Measurements from ENCODE around the gene SUSD1. TPM values are rescaled to one million over a fixed set of nuclear protein-coding genes. Genes with fewer than 3 reads are reported as not detected.

Gene SUSD1
- total RNA-seq, 1 experiment from 2014 or later, result 15.3 TPM

- H3K9me3 ChIP-seq (ENCODE audit: control insufficient read depth, insufficient read depth, low read depth, low read length), result peaks cover 4% of the 10 kb centered on the region; the same call in 1 of the 2 replicates
- ChIA-PET CTCF (no interaction called here), POLR2A (no interaction called here)
- H3K4me3 ChIP-seq (ENCODE audit: low read depth in 2 of 2, low read length in 2 of 2), result no peak overlapping the region
- peaks cover 12% of the 10 kb centered on the region for H3K4me1 ChIP-seq (ENCODE audit: control insufficient read depth, insufficient read depth, low read length)
- BruUV-seq (replicated peaks), result no TSS peak
- in situ Hi-C loops (cut with HindIII; ENCODE audit: low pct_unique_long_range_greater_than_20kb, low sequenced_read_pairs) (no loop called here), intact Hi-C loops (cut with micrococcal nuclease; ENCODE audit: unreplicated experiment) (no loop called here)
- H3K27ac ChIP-seq (ENCODE audit: low read length), result peak overlapping the region; percentile 91
- ATAC-seq, result no peak
- TF ChIP-seq POLR2AphosphoS5 (IDR thresholded peaks at IDR 0.05; ENCODE audit: low read depth, low read length) (no peak), SIN3A (IDR thresholded peaks at IDR 0.05; ENCODE audit: borderline replicate concordance, insufficient read depth, low read depth, low read length) (no peak), TCF7L2 (IDR thresholded peaks at IDR 0.05; ENCODE audit: low read depth, low read length) (no peak), REST (IDR thresholded peaks at IDR 0.05; ENCODE audit: insufficient read depth in 1 of 2, low read depth in 2 of 2, low read length in 1 of 2) (no peak)
- TF ChIP-seq, protein P1, sequence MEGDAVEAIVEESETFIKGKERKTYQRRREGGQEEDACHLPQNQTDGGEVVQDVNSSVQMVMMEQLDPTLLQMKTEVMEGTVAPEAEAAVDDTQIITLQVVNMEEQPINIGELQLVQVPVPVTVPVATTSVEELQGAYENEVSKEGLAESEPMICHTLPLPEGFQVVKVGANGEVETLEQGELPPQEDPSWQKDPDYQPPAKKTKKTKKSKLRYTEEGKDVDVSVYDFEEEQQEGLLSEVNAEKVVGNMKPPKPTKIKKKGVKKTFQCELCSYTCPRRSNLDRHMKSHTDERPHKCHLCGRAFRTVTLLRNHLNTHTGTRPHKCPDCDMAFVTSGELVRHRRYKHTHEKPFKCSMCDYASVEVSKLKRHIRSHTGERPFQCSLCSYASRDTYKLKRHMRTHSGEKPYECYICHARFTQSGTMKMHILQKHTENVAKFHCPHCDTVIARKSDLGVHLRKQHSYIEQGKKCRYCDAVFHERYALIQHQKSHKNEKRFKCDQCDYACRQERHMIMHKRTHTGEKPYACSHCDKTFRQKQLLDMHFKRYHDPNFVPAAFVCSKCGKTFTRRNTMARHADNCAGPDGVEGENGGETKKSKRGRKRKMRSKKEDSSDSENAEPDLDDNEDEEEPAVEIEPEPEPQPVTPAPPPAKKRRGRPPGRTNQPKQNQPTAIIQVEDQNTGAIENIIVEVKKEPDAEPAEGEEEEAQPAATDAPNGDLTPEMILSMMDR (IDR thresholded peaks at IDR 0.05), result no peak
- H3K27me3 ChIP-seq (ENCODE audit: control insufficient read depth, insufficient read depth, low read length), result no peaks in the 10 kb centered on the region
- H3K36me3 ChIP-seq (ENCODE audit: control insufficient read depth, insufficient read depth, low read length), result no peaks in the 10 kb centered on the region
- DNase-seq (ENCODE audit: low read depth, low spot score), result no peak
Observed at GRCh38 chr9:112042769-112043168, 132.3 kb downstream of the SUSD1 start.

- H3K9me3 ChIP-seq (ENCODE audit: control insufficient read depth, insufficient read depth, low read depth, low read length), result peaks cover 4% of the 10 kb centered on the region; the same call in 1 of the 2 replicates
- no peaks in the 10 kb centered on the region for H3K27me3 ChIP-seq (ENCODE audit: control insufficient read depth, insufficient read depth, low read length)
- no TSS peak for BruUV-seq (replicated peaks)
- intact Hi-C loops (cut with micrococcal nuclease; ENCODE audit: unreplicated experiment) (no loop called here), in situ Hi-C loops (cut with HindIII; ENCODE audit: low pct_unique_long_range_greater_than_20kb, low sequenced_read_pairs) (no loop called here)
- POLR2A ChIA-PET, result no interaction called here
- CTCF ChIA-PET, result no interaction called here
- ATAC-seq (peak; percentile 54), DNase-seq (ENCODE audit: low read depth, low spot score) (no peak)
- TF ChIP-seq SIN3A (IDR thresholded peaks at IDR 0.05; ENCODE audit: borderline replicate concordance, insufficient read depth, low read depth, low read length) (no peak), TCF7L2 (IDR thresholded peaks at IDR 0.05; ENCODE audit: low read depth, low read length) (0 out of 2 replicates have a peak, but pooled peaks have one; percentile 8)
- no peak overlapping the region for H3K4me3 ChIP-seq (ENCODE audit: low read depth in 2 of 2, low read length in 2 of 2)
- no peaks in the 10 kb centered on the region for H3K36me3 ChIP-seq (ENCODE audit: control insufficient read depth, insufficient read depth, low read length)
- H3K27ac ChIP-seq (ENCODE audit: low read length), result peak overlapping the region; percentile 91
- H3K4me1 ChIP-seq (ENCODE audit: control insufficient read depth, insufficient read depth, low read length), result peaks cover 16% of the 10 kb centered on the region
Observed at GRCh38 chr9:112042244-112042638, 132.9 kb downstream of the SUSD1 start.

DNA sequence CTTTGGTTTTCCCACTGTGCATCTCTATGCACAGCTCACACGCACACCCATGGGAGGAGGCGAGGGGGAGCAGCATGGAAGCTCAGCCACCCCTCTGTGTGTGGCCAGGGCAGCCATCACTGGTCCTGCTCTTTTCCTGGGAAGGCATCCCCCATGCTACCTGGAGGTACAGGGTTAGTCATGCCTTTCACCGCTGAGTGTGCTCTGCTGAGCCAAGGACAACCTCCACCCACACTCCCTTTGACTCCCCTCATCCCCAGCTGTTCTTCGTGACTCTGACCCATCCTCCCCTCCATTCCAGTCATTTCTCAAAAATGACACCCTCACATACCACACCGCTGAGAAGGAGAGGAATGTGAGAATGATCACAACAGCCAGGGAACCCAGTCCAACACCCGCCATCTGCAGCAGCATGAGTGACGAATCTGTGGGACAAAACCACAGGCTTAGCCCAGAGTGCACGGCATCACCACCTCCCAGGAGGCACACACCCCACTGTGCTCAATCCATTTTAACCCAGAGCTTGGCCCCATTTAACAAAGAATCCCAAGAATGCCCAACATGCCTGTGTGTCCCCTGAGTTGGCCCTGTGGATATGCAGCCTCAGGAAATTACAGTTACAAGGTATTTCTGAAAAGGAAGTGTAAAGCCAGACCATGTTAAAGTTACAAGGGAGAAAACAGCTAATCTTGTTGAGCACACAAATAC is 133.4 kb downstream of the SUSD1 start:
- DNase-seq (ENCODE audit: low read depth, low spot score) (peak; percentile 94), ATAC-seq (peak; percentile 93)
- no peak for TF ChIP-seq REST (IDR thresholded peaks at IDR 0.05; ENCODE audit: insufficient read depth in 1 of 2, low read depth in 2 of 2, low read length in 1 of 2)
- peak; percentile 57 for TF ChIP-seq TCF7L2 (IDR thresholded peaks at IDR 0.05; ENCODE audit: low read depth, low read length)
- TF ChIP-seq POLR2AphosphoS5 (IDR thresholded peaks at IDR 0.05; ENCODE audit: low read depth, low read length), result peak; percentile 66; the same call in 1 of the 2 replicates
- peak overlapping the region; percentile 91 for H3K27ac ChIP-seq (ENCODE audit: low read length)
- H3K27me3 ChIP-seq (ENCODE audit: control insufficient read depth, insufficient read depth, low read length), result no peaks in the 10 kb centered on the region
- in situ Hi-C loops (cut with HindIII; ENCODE audit: low pct_unique_long_range_greater_than_20kb, low sequenced_read_pairs), result no loop called here
- no peak overlapping the region for H3K4me3 ChIP-seq (ENCODE audit: low read depth in 2 of 2, low read length in 2 of 2)
- intact Hi-C loops (cut with micrococcal nuclease; ENCODE audit: unreplicated experiment), result no loop called here
- H3K9me3 ChIP-seq (ENCODE audit: control insufficient read depth, insufficient read depth, low read depth, low read length), result peaks cover 4% of the 10 kb centered on the region; the same call in 1 of the 2 replicates
- H3K4me1 ChIP-seq (ENCODE audit: control insufficient read depth, insufficient read depth, low read length), result peaks cover 19% of the 10 kb centered on the region
- no TSS peak for BruUV-seq (replicated peaks)
- CTCF ChIA-PET, result no interaction called here
- POLR2A ChIA-PET, result no interaction called here
- no peaks in the 10 kb centered on the region for H3K36me3 ChIP-seq (ENCODE audit: control insufficient read depth, insufficient read depth, low read length)
